Measurements from ENCODE around the gene NAALADL1.

The NAALADL1 gene

GRCh38 chr11:65021003-65021402 lies 37.4 kb downstream of the NAALADL1 start:
- H3K27ac ChIP-seq = no peak overlapping the region
- TF ChIP-seq CTCF (conservative IDR thresholded peaks at IDR 0.05) = no peak

GRCh38 chr11:65019824-65020223 lies 38.5 kb downstream of the NAALADL1 start:
- TF ChIP-seq CTCF (conservative IDR thresholded peaks at IDR 0.05) = no peak

GRCh38 chr11:65017937-65018336 lies 40.4 kb downstream of the NAALADL1 start:
- H3K27ac ChIP-seq = no peak overlapping the region
- TF ChIP-seq CTCF (conservative IDR thresholded peaks at IDR 0.05) = no peak

More at GRCh38 chr11:65019824-65020223, 38.5 kb downstream of the NAALADL1 start:
- no peak overlapping the region for H3K27ac ChIP-seq

GRCh38 chr11:65016705-65017104 lies 41.6 kb downstream of the NAALADL1 start:
- peak overlapping the region; percentile 99 for H3K27ac ChIP-seq
- peak; percentile 30 for TF ChIP-seq CTCF (conservative IDR thresholded peaks at IDR 0.05)

GRCh38 chr11:65014726-65015227 lies 43.6 kb downstream of the NAALADL1 start:
- TF ChIP-seq CTCF (conservative IDR thresholded peaks at IDR 0.05) = no peak
- peak overlapping the region; percentile 99 for H3K27ac ChIP-seq

GRCh38 chr11:65013888-65014725 lies 44.2 kb downstream of the NAALADL1 start, which contains the start of gene ARL2:
Gene ARL2, plus strand, starts transcription at chr11:65014160. Its CDS starts 48 bp downstream, at chr11:65014208.
- H3K27ac ChIP-seq = peak within 1 kb of the TSS; percentile 99
- peak; percentile 99 for TF ChIP-seq CTCF (conservative IDR thresholded peaks at IDR 0.05)

- TF ChIP-seq CTCF (conservative IDR thresholded peaks at IDR 0.05) = no peak; the same call in 1 of the 2 replicates
- peak overlapping the region; percentile 99 for H3K27ac ChIP-seq
These were observed 45.0 kb downstream of the NAALADL1 start for GRCh38 chr11:65013130-65013887.
